Mesodermal cell (in vitro differentiated cells): ENCODE results near the gene CCK.
"Not testable (repeated sequence)": the region's sequence is repeated elsewhere in the genome, so short reads cannot be mapped to it uniquely, and the experiment has no call there.

Source experiments
- H3K27ac ChIP-seq: 2 replicates; pipeline ENCODE4 v1.7.0; 2013; ENCODE audit warnings: mild to moderate bottlenecking, low read depth, low read length, moderate library complexity; ENCODE audit not compliant: severe bottlenecking
- H3K36me3 ChIP-seq: 2 replicates; pipeline ENCODE4 v1.7.1; 2013; ENCODE audit warnings: mild to moderate bottlenecking, low read length, moderate library complexity; ENCODE audit not compliant: control insufficient read depth, insufficient read depth
- H3K4me1 ChIP-seq: one replicate; pipeline ENCODE4 v1.7.1; 2013; ENCODE audit warnings: mild to moderate bottlenecking, low read length; ENCODE audit not compliant: insufficient read depth, control insufficient read depth, poor library complexity, severe bottlenecking
- H3K4me3 ChIP-seq: 2 replicates; pipeline ENCODE4 v1.7.0; 2013; ENCODE audit warnings: low read length, control low read depth, mild to moderate bottlenecking; ENCODE audit not compliant: insufficient read depth, poor library complexity, severe bottlenecking; ENCODE audit errors: extremely low read depth
- H3K9me3 ChIP-seq: 2 replicates; pipeline ENCODE4 v1.7.1; 2013; ENCODE audit warnings: mild to moderate bottlenecking, low read length, moderate library complexity; ENCODE audit not compliant: control insufficient read depth
- WGBS, 2 experiments: methylation state at CpG; one replicate each; pipeline ENCODE4 v1.1.5; 2013; ENCODE audit warnings: missing lambda C conversion rate in 2 of 2; ENCODE audit not compliant: insufficient coverage in 2 of 2; 5-methylcytosine and 5-hydroxymethylcytosine counted together

The CCK gene

GRCh38 chr3:42290966-42291714 is 25.2 kb upstream of the CCK start:
- 93 to 97% methylated on average over 3 to 4 of the region's 5 CpGs for WGBS, 2 experiments
- no peaks in the 10 kb centered on the region for H3K9me3 ChIP-seq
- no peak overlapping the region for H3K27ac ChIP-seq

GRCh38 chr3:42289026-42289425 is 23.0 kb upstream of the CCK start:
- WGBS, 2 experiments, result no CpG with 5 or more reads among the region's 1 CpG
- Histone ChIP-seq H3K36me3 (no peaks in the 10 kb centered on the region), H3K27ac (no peak overlapping the region), H3K9me3 (no peaks in the 10 kb centered on the region), H3K4me1 (no peaks in the 10 kb centered on the region), H3K4me3 (no peak overlapping the region)

More at GRCh38 chr3:42290966-42291714, 25.2 kb upstream of the CCK start:
- no peaks in the 10 kb centered on the region for H3K36me3 ChIP-seq
- H3K4me1 ChIP-seq, result no peaks in the 10 kb centered on the region
- H3K4me3 ChIP-seq, result no peak overlapping the region

- Histone ChIP-seq H3K36me3 (no peaks in the 10 kb centered on the region), H3K27ac (no peak overlapping the region), H3K4me1 (no peaks in the 10 kb centered on the region), H3K9me3 (no peaks in the 10 kb centered on the region), H3K4me3 (no peak overlapping the region)
- 84 to 100% methylated on average over 2 of the region's 2 CpGs for WGBS, 2 experiments
Observed at GRCh38 chr3:42288385-42288784, 22.4 kb upstream of the CCK start.

GRCh38 chr3:42287423-42287822 is 21.4 kb upstream of the CCK start:
- H3K4me3 ChIP-seq, H3K9me3 ChIP-seq, H3K36me3 ChIP-seq, H3K27ac ChIP-seq, H3K4me1 ChIP-seq: not testable (repeated sequence)
- WGBS, 2 experiments, result 89 to 90% methylated on average over 8 of the region's 8 CpGs

GRCh38 chr3:42277676-42278075 is 11.7 kb upstream of the CCK start:
- WGBS, 2 experiments, result 84 to 94% methylated on average over 4 to 5 of the region's 6 CpGs

GRCh38 chr3:42276141-42277132 is 10.5 kb upstream of the CCK start:
- H3K36me3 ChIP-seq, result no peaks in the 10 kb centered on the region
- H3K9me3 ChIP-seq, result peaks cover 26% of the 10 kb centered on the region
- no peak overlapping the region for H3K27ac ChIP-seq
- 89 to 91% methylated on average over 1 to 2 of the region's 3 CpGs for WGBS, 2 experiments
- no peaks in the 10 kb centered on the region for H3K4me1 ChIP-seq
- H3K4me3 ChIP-seq, result no peak overlapping the region

More at GRCh38 chr3:42277676-42278075, 11.7 kb upstream of the CCK start:
- Histone ChIP-seq H3K27ac (no peak overlapping the region), H3K4me3 (no peak overlapping the region), H3K36me3 (no peaks in the 10 kb centered on the region), H3K9me3 (peaks cover 27% of the 10 kb centered on the region), H3K4me1 (no peaks in the 10 kb centered on the region)

GRCh38 chr3:42275217-42275616 is 9.2 kb upstream of the CCK start:
- no peaks in the 10 kb centered on the region for H3K4me1 ChIP-seq
- 60 to 63% methylated on average over 1 of the region's 1 CpG for WGBS, 2 experiments
- no peak overlapping the region for H3K27ac ChIP-seq
- peaks cover 14% of the 10 kb centered on the region for H3K9me3 ChIP-seq
- H3K36me3 ChIP-seq, result no peaks in the 10 kb centered on the region
- H3K4me3 ChIP-seq, result no peak overlapping the region

GRCh38 chr3:42274266-42274665 is 8.3 kb upstream of the CCK start:
- Histone ChIP-seq H3K36me3 (no peaks in the 10 kb centered on the region), H3K27ac (no peak overlapping the region), H3K9me3 (peaks cover 5% of the 10 kb centered on the region), H3K4me3 (no peak overlapping the region), H3K4me1 (no peaks in the 10 kb centered on the region)

GRCh38 chr3:42273361-42273760 is 7.4 kb upstream of the CCK start:
- WGBS, 2 experiments, result 60 to 67% methylated on average over 1 of the region's 2 CpGs
- Histone ChIP-seq H3K9me3 (no peaks in the 10 kb centered on the region), H3K27ac (no peak overlapping the region), H3K36me3 (no peaks in the 10 kb centered on the region), H3K4me1 (no peaks in the 10 kb centered on the region), H3K4me3 (no peak overlapping the region)

GRCh38 chr3:42271786-42272185 is 5.8 kb upstream of the CCK start:
- Histone ChIP-seq H3K9me3 (no peaks in the 10 kb centered on the region), H3K4me1 (no peaks in the 10 kb centered on the region), H3K4me3 (no peak overlapping the region), H3K27ac (no peak overlapping the region), H3K36me3 (no peaks in the 10 kb centered on the region)

- 100% methylated on average over 1 of the region's 1 CpG; no CpG with 5 or more reads in 1 of the 2 experiments for WGBS, 2 experiments
- no peak overlapping the region for H3K4me3 ChIP-seq
- no peaks in the 10 kb centered on the region for H3K36me3 ChIP-seq
- H3K9me3 ChIP-seq, result no peaks in the 10 kb centered on the region
- H3K4me1 ChIP-seq, result no peaks in the 10 kb centered on the region
- H3K27ac ChIP-seq, result no peak overlapping the region
Observed at GRCh38 chr3:42270561-42270960, 4.6 kb upstream of the CCK start.
